ENCODE measurements around the gene CHMP5.
A peak's percentile ranks its signal among the peaks of the same experiment; 100 is the strongest.

Gene CHMP5

GRCh38 chr9:33304362-33304761, 39.5 kb downstream of the CHMP5 start:
- TF ChIP-seq CTCF (conservative IDR thresholded peaks at IDR 0.05), result no peak
- H3K27ac ChIP-seq, result no peak overlapping the region

- H3K27ac ChIP-seq, result no peak overlapping the region
- no peak for TF ChIP-seq CTCF (conservative IDR thresholded peaks at IDR 0.05)
Observed at GRCh38 chr9:33306037-33306436, 41.2 kb downstream of the CHMP5 start.

- H3K27ac ChIP-seq, result no peak overlapping the region
- TF ChIP-seq CTCF (conservative IDR thresholded peaks at IDR 0.05), result no peak
Observed at GRCh38 chr9:33307067-33307466, 42.2 kb downstream of the CHMP5 start.

- H3K27ac ChIP-seq, result peak overlapping the region; percentile 43
- TF ChIP-seq CTCF (conservative IDR thresholded peaks at IDR 0.05), result no peak
Observed at GRCh38 chr9:33309903-33310302, 45.1 kb downstream of the CHMP5 start.

GRCh38 chr9:33310748-33311147, 45.9 kb downstream of the CHMP5 start:
- H3K27ac ChIP-seq, result peak overlapping the region; percentile 15; the same call in 1 of the 2 replicates
- no peak for TF ChIP-seq CTCF (conservative IDR thresholded peaks at IDR 0.05)

- no peak overlapping the region for H3K27ac ChIP-seq
- no peak for TF ChIP-seq CTCF (conservative IDR thresholded peaks at IDR 0.05)
Observed at GRCh38 chr9:33311953-33312352, 47.1 kb downstream of the CHMP5 start.

- TF ChIP-seq CTCF (conservative IDR thresholded peaks at IDR 0.05), result no peak
- peak overlapping the region; percentile 31; the same call in 1 of the 2 replicates for H3K27ac ChIP-seq
Observed at GRCh38 chr9:33315371-33315770, 50.5 kb downstream of the CHMP5 start.

- H3K27ac ChIP-seq, result peak overlapping the region; percentile 31; the same call in 1 of the 2 replicates
Observed at GRCh38 chr9:33317136-33317535, 52.3 kb downstream of the CHMP5 start.
